Gastrocnemius medialis (tissue), 4 donors: ENCODE data around the gene CHRM5.

Experiments used
- POLR2A ChIP-seq, 2 donors: fragments of 450-650 bp; IDR thresholded peaks; one replicate each; pipeline ENCODE4 v1.6.1; 2017; ENCODE audit warnings: antibody characterized with exemption in 2 of 2, mild to moderate bottlenecking in 2 of 2, moderate library complexity in 2 of 2
- TF ChIP-seq, protein P1 (sequence below), 5 experiments: fragments of 450-650 bp in 3 of 5; fragments of 200-600 bp in 2 of 5; sonication (generic) in 2 of 5; IDR thresholded peaks in 4 of 5; conservative IDR thresholded peaks in 1 of 5; 1 replicate in 4 of 5; 2 replicates in 1 of 5; pipeline ENCODE4 v1.5.1; 2016 to 2019; ENCODE audit warnings: antibody characterized with exemption in 5 of 5, mild to moderate bottlenecking in 3 of 5, moderate library complexity in 3 of 5

DNA sequence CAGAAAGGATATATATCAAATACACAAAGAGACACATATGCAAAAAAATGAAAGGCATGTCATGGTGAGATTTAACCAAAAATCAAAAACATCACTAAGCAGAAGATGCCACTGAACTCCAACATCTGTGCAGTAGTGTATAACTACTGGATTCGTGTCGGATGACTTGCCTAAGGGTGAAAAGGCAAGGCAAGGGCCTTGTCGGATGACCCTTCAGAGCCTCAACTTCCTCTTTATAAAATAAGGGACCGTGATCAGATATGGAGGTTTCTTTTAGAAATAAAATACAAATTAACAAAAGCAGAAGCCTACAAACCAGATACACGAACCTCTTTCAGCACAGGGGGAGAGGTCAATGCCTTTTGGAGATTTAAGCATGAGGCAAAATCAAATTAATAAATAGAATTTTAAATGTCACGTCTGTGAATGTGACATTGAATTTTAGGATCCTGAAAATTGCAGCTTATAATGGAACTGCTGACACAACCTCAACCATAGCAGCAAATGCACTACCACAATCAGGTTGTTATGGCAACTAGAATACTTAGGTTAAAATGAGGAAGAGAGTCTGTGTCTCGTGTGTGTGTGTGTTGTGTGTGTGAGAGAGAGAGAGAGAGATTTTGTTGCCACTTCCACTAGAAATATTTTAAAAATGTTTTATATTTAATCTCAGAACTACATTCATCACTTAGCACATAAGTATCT is 8.3 kb upstream of the CHRM5 start:
- TF ChIP-seq, protein P1, sequence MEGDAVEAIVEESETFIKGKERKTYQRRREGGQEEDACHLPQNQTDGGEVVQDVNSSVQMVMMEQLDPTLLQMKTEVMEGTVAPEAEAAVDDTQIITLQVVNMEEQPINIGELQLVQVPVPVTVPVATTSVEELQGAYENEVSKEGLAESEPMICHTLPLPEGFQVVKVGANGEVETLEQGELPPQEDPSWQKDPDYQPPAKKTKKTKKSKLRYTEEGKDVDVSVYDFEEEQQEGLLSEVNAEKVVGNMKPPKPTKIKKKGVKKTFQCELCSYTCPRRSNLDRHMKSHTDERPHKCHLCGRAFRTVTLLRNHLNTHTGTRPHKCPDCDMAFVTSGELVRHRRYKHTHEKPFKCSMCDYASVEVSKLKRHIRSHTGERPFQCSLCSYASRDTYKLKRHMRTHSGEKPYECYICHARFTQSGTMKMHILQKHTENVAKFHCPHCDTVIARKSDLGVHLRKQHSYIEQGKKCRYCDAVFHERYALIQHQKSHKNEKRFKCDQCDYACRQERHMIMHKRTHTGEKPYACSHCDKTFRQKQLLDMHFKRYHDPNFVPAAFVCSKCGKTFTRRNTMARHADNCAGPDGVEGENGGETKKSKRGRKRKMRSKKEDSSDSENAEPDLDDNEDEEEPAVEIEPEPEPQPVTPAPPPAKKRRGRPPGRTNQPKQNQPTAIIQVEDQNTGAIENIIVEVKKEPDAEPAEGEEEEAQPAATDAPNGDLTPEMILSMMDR (IDR thresholded peaks at IDR 0.05 in 4 of 5, conservative IDR thresholded peaks at IDR 0.05 in 1 of 5): no peak
- no peak for TF ChIP-seq POLR2A (IDR thresholded peaks at IDR 0.05)
